HG03460 (cell line): ENCODE data around the gene KCTD16.

Source experiments
- ATAC-seq: cut with Tn5 transposase; IDR thresholded peaks from one replicate; pipeline ENCODE4 v1.9.1; 2021; ENCODE audit not compliant: unreplicated experiment

The KCTD16 gene

DNA sequence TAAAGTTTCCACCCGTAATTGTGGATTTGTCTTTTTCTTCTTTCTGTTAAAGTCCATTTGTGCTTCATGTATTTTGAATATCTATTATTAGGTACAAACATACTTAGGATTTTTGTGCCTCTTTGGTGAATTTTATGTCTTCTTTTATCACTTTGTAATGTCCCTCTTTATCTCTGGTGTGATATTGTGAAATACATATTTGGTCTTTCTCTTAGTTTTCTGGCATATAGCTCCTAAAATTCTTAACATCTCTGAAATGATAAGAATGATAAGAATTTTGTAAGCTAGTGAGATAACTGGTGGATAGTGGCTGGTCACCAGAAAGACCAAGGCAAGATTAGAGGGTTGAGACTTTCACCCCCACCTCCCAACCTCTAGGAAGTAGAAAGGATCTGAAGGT lies 111.1 kb downstream of the KCTD16 start:
- ATAC-seq, result no peak

GRCh38 chr5:144284036-144284435 lies 113.4 kb downstream of the KCTD16 start:
- ATAC-seq, result no peak

- no peak for ATAC-seq
Measured at GRCh38 chr5:144284931-144285502, 114.3 kb downstream of the KCTD16 start.

DNA sequence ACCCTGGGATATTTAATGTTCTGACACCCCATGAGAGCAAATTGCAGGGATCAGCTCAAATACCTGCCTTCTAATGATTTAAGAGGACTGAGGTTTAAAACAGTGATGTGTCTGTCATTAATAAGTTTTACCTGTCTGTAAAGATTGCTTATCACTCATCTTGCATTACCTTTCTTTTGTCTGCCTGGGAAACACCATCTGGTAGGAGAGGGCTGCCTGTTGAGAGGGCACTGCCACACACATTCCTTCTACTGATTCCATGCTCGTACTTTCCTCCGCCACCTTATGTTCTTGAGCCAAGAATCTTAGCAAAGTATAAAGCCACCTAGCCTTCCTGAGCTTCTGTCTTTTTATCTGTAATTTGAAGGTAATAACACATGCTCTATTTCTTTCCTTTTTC lies 118.6 kb downstream of the KCTD16 start:
- ATAC-seq, result no peak

GRCh38 chr5:144292029-144292428 lies 121.4 kb downstream of the KCTD16 start:
- no peak for ATAC-seq

GRCh38 chr5:144295284-144295683 lies 124.6 kb downstream of the KCTD16 start:
- ATAC-seq, result no peak

DNA sequence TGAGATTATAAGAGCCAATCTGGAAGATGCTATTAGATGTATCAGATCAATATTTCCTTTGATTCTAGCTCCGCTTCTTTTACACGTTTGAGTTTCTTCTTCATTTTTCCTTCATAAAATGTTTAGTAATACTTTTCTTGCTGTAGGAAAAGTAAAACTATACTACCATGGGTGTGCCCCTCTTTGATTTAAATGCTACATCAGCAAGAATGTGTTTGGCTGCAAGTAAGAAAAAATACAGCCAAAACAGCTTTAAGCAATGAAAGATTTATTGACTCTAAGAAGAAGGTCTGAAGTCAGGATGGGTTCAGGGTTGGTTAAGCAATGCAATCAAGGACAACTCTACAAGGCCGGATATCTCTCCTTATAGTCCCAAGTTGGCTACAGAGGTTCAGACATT lies 126.4 kb downstream of the KCTD16 start:
- no peak for ATAC-seq

DNA sequence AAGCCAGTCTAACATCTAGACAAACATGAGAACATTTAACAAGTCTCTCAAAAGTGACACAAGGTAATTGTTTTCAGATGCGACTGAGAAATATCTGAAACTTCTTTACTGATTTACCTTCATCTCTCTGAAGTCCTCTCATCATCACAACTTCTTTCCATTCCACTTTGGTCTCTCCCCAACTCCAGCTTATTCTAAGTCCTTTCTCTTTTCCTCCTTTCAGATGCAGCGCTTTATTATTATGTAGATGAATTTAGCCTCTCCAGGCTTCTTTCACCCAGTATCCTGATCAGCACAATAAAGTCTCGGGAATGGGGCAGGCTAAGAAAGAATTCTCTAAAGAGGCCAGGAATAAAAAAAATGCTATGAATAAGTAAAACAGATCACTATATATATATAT lies 128.0 kb downstream of the KCTD16 start:
- no peak for ATAC-seq

- no peak for ATAC-seq
Measured at GRCh38 chr5:144304688-144305087, 134.0 kb downstream of the KCTD16 start.

GRCh38 chr5:144307736-144308135 lies 137.1 kb downstream of the KCTD16 start:
- no peak for ATAC-seq

DNA sequence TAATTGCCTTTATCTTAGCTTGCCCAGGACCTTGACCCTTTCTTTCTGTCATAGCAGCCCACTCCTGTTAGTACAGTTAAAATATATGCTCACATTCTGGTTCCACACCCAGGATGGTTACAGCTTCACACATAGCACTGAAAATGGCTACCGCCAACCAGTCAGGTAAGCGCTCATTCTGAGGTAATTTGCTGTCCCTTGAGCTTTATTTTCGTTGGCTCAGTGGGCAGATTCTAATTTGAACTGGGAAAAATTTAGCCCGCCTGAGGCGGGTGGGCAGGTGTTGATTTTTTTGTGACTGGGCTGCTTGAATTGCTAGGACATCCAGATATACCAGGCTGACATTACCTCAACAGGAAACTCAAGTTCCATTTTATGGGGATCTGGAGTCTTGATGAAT lies 137.5 kb downstream of the KCTD16 start:
- ATAC-seq, result no peak

DNA sequence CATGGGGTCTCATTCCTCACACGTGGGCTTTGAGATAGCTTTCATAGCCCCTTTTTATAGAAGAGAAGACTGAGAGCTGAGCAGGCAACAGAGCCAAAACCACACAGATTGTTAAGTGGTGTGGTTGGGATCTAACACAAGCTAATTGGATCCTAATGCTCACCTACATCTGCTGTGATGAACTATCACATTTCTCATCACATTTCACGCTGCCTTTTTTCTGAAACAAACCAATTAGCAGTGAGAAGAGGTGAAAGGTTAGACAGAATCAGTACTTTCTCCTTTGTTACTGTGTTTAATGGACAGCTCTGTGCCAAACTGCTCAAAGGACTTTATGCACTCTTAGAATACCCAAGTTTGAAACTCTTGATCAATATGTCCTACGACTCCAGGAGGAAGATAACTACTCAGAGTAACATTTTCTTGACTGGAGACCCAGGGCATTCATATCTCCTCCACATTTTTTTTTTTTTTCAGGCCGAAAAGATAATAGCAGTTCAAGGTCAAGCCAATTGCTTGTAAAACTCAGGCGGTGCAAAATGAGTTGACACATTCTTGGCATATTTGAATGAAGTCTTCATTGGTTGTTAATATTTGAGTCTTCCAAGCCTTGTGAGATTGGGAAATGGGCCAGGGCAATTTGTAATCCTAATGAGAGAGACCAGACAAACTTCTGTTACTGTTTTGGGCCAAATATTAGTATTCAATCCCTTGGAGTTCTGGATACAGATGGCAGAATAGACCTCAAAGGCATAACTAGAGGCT lies 138.4 kb downstream of the KCTD16 start:
- ATAC-seq, result no peak

DNA sequence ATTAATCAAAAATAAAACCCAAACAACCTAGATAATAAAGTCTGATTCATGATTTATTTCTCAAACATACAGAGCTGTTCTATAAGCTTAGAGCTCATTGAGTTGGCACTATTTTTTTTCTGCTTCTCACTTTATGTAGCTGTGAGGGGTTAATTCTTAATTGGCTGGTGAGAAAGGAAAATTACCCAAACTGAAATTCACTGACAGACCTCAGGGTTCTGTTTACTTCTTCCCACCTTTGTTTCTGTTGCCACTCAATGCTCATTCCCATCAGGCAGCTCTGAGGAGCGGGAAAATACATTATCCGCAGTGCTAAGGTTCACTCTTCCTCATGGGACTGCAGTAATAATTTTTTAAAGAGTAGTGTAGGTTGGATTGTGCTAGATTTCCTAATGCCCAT lies 139.9 kb downstream of the KCTD16 start:
- no peak for ATAC-seq

DNA sequence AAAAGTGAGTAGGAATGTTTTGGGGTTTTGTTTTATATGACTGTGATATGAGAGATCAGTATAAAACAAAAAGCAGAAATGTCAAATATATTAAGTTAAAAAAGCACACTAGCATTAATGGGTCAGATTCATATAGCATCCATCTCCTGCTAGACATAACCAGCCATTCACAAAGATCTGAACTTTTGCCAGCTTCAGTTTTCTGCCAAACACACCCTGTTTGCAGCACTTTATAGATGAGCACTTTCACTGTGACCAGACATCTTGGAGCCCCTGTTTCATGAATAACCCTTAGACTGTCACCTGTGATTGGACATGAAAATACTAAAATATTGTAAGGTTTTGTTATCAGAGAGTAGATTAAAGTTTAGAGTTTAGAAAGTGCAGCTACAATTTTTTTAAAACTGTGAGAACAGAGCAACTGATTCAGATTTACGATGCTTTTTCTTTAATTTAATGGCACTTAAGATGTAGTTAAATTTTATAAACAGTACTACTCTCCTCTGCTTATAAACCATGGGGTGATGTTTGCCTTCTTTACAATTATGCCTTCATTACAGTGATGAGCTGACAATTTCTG lies 142.6 kb downstream of the KCTD16 start:
- ATAC-seq, result no peak

DNA sequence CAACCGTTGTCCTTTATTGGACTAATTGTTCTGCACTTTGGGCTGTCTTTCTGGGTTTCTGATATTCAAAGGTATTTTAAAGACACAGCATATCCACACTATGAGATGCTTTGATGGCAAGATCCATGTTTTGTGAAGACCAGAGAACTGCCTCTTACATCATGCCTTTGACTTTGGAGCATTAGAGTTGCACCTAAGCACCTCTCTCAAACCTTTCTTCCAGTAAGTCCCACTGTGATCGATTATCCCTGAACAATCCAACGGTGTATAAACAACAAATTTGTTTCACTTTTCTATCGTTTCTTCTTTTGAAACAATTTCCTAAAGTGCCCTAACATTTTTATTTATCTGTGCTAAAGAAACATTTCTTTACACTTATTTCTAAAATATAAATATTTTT lies 144.4 kb downstream of the KCTD16 start:
- ATAC-seq, result no peak

DNA sequence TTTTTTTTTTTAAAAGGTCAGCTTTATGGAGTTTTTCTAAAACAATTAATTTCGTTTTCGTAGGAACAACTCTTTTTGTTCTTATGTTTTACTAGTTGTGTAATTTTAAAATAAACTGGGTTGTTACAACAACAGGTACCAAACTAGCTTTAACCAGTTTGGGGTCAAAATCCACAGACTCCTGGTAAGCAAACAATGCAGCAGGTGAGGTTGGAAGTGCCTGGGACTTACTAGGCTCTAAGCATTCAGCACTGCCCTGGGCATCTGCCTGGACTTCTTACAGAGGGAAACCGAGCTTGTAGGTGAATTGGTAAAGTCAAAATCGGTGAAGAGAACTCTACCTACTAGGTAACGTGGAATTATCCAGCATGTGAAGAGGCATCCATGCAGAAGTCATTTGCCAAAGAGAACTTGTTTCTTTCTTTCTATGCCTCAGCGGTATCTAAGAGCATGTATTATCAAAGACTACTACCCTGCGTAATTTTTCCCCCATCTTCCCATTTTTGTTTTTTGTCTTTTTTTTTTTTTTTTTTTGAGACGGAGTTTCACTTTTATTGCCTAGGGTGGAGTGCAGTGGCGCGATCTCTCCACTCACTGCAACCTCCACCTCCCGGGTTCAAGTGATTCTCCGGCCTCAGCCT lies 145.4 kb downstream of the KCTD16 start:
- ATAC-seq, result no peak

- ATAC-seq, result no peak
Measured at GRCh38 chr5:144318011-144318410, 147.3 kb downstream of the KCTD16 start.

GRCh38 chr5:144318460-144318859 lies 147.8 kb downstream of the KCTD16 start:
- no peak for ATAC-seq

DNA sequence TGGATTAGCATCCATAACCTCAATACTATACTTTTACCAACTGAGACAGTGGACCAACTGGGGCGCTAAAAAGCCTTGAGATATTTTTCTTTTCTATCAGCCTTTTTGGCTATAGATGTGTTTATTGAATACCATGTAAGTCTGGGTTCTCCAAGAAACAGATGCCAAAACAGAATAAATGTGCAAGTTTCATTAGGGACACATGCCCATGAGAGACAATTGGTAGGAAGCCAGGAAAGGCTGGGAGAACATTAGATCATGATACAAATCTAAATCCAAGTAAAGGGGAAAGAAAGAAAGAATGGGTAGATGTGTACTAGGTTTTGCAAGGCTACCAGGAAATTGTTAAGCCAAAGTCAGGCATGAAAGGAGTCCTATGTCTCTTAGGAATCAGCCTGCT lies 152.5 kb downstream of the KCTD16 start:
- no peak for ATAC-seq

DNA sequence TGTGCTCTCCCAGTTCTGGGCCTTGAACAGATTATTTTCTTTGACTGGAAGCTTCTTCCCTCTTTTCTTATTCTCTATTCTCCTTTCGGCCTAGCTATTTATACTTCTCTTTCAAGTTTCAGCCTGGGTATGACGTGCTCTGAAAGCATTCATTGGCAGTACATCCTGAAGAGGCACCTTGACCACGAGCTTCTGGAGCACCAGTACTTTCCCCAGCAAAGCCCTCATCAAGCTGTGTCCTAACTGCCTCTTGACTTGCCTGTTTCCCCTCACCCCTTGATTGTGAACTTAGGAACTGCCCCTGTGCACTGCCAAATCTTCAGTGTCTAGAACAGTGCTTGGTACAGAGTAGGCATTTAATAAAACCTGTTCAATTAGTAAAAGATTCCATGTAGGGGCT lies 154.9 kb downstream of the KCTD16 start:
- no peak for ATAC-seq

DNA sequence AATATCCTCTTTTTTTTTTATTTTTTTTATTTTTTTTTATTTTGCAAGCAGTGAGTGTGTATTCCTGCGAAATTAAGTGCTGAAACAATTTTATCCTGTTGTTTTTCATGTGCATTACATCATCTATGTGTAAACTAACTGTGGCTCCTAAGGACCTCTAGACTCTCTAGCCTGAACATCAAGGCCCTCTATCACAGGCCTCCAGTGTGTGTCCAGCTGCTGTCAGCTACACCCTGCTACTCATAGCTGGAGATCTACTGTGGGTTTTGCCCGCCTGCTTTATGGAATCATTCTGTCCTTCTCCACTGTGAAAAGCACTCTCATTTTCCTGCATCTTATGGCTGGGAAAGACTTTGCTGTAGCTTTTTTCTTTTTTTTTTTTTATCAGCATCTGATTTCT lies 157.8 kb downstream of the KCTD16 start:
- no peak for ATAC-seq

GRCh38 chr5:144328980-144329379 lies 158.3 kb downstream of the KCTD16 start:
- ATAC-seq, result no peak
